ENCODE results near the gene NHSL1. TPM values are rescaled to one million over a fixed set of nuclear protein-coding genes. Genes with fewer than 3 reads are reported as not detected.

The NHSL1 gene
- total RNA-seq, 1 donor from 2014 or later = 33.5 TPM

DNA sequence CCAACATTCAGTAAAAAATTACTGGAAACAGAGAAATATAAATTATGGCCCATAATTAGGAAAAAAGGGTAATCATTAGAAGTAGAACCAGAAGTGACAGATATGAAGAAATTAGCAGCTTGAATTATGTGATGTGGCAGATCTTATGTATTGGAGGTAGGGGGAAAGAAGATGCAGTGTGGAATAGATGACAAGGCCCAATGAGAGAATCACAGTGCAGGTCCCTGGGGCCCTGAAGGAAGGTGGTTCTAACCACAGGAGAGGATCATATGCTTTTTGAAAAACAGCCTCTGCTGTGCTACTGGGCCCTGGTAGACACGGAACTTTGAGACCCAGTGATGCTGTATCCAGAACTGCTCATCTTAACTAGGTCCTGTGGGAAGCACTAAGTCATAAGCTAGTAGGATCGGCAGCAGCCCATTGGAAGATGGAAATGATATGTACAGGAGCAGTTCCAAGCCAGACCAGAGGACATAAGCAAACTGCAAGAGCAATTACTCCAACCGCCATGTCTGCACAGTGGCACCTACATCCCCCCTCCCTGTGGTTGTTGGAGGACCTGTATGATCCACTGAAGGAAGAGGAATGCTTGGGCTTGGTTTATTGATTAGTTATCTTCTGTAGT, 81.1 kb downstream of the NHSL1 start:
- no peaks in the 10 kb centered on the region for H3K9me3 ChIP-seq (ENCODE audit: insufficient read depth, low read depth, low read length)
- Mint-ChIP-seq H3K9me3 (ENCODE audit: unreplicated experiment) (no peaks in the 10 kb centered on the region), H3K4me3 (ENCODE audit: unreplicated experiment) (no peak overlapping the region), H3K27ac (ENCODE audit: unreplicated experiment) (no peak overlapping the region), H3K27me3 (ENCODE audit: low read depth, unreplicated experiment) (no peaks in the 10 kb centered on the region), H3K4me1 (ENCODE audit: low read depth, unreplicated experiment) (no peaks in the 10 kb centered on the region), H3K36me3 (ENCODE audit: low read depth, unreplicated experiment) (peaks cover 16% of the 10 kb centered on the region)
- H3K4me3 ChIP-seq (ENCODE audit: insufficient read depth, low read depth, low read length) = no peak overlapping the region
- no peaks in the 10 kb centered on the region for H3K79me2 ChIP-seq (ENCODE audit: insufficient read depth, low read length)
- H3K27me3 ChIP-seq (ENCODE audit: insufficient read depth, low read length) = no peaks in the 10 kb centered on the region
- H3K4me1 ChIP-seq (ENCODE audit: insufficient read depth, low read length) = no peaks in the 10 kb centered on the region
- H3K27ac ChIP-seq (ENCODE audit: low read depth, low read length) = no peak overlapping the region
- no peak overlapping the region for H2AFZ ChIP-seq (ENCODE audit: low read depth, low read length)
- H3K4me2 ChIP-seq (ENCODE audit: low read length) = no peak overlapping the region
- FAIRE-seq (no peak), DNase-seq (ENCODE audit: low read depth) (no peak)
- peaks cover 10% of the 10 kb centered on the region for H3K36me3 ChIP-seq (ENCODE audit: insufficient read depth, low read length)
- H4K20me1 ChIP-seq (ENCODE audit: insufficient read depth, low read length) = no peaks in the 10 kb centered on the region
- TF ChIP-seq, protein P1, sequence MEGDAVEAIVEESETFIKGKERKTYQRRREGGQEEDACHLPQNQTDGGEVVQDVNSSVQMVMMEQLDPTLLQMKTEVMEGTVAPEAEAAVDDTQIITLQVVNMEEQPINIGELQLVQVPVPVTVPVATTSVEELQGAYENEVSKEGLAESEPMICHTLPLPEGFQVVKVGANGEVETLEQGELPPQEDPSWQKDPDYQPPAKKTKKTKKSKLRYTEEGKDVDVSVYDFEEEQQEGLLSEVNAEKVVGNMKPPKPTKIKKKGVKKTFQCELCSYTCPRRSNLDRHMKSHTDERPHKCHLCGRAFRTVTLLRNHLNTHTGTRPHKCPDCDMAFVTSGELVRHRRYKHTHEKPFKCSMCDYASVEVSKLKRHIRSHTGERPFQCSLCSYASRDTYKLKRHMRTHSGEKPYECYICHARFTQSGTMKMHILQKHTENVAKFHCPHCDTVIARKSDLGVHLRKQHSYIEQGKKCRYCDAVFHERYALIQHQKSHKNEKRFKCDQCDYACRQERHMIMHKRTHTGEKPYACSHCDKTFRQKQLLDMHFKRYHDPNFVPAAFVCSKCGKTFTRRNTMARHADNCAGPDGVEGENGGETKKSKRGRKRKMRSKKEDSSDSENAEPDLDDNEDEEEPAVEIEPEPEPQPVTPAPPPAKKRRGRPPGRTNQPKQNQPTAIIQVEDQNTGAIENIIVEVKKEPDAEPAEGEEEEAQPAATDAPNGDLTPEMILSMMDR (IDR thresholded peaks at IDR 0.05; ENCODE audit: insufficient read depth, low read depth, low read length) = no peak
- TF ChIP-seq EZH2 (IDR thresholded peaks at IDR 0.05; ENCODE audit: insufficient read depth, low read length) = no peak
- H3K9ac ChIP-seq (ENCODE audit: low read length) = no peak overlapping the region

DNA sequence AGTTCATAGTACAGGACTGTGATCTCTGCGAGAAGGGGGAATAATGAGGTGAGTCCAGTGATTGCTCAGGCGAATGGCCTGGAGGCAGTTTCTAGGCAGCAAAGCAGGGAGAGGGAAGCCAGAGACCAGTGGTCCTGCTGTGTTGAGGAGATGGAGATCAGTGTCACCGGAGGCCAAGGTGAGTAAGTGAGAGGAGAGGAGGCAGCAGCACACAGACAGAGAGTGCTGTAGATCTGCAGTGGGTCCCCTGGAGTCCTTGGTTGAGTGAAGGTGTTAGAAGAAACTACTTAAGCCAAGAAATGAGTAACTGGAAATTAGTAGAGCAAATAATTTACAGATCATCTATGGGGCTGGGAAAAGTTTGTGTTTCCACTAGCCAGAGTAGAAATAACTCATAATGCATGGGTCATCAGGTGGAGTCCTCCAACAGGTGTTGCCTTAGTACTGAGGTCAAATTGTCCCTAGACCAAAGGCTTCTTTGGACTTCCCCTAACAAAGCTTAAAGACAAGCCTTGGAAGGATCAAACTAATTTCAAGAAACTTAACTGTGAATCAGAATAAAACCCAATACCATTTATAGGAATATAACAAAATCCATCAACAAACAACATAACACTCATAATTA, 81.7 kb downstream of the NHSL1 start:
- DNase-seq (ENCODE audit: low read depth) = no peak
- peaks cover 22% of the 10 kb centered on the region for H3K36me3 Mint-ChIP-seq (ENCODE audit: low read depth, unreplicated experiment)
- H3K27me3 Mint-ChIP-seq (ENCODE audit: low read depth, unreplicated experiment) = no peaks in the 10 kb centered on the region
- H3K27ac ChIP-seq (ENCODE audit: low read depth, low read length) = no peak overlapping the region
- no peaks in the 10 kb centered on the region for H3K9me3 Mint-ChIP-seq (ENCODE audit: unreplicated experiment)
- no peak for TF ChIP-seq EZH2 (IDR thresholded peaks at IDR 0.05; ENCODE audit: insufficient read depth, low read length)
- TF ChIP-seq, protein P1 (IDR thresholded peaks at IDR 0.05; ENCODE audit: insufficient read depth, low read depth, low read length) = no peak
- no peaks in the 10 kb centered on the region for H3K9me3 ChIP-seq (ENCODE audit: insufficient read depth, low read depth, low read length)
- FAIRE-seq = no peak
- H2AFZ ChIP-seq (ENCODE audit: low read depth, low read length) = no peak overlapping the region
- no peak overlapping the region for H3K27ac Mint-ChIP-seq (ENCODE audit: unreplicated experiment)
- no peak overlapping the region for H3K9ac ChIP-seq (ENCODE audit: low read length)
- no peak overlapping the region for H3K4me3 ChIP-seq (ENCODE audit: insufficient read depth, low read depth, low read length)
- no peaks in the 10 kb centered on the region for H4K20me1 ChIP-seq (ENCODE audit: insufficient read depth, low read length)
- H3K36me3 ChIP-seq (ENCODE audit: insufficient read depth, low read length) = peaks cover 13% of the 10 kb centered on the region
- H3K4me3 Mint-ChIP-seq (ENCODE audit: unreplicated experiment) = no peak overlapping the region
- no peaks in the 10 kb centered on the region for H3K79me2 ChIP-seq (ENCODE audit: insufficient read depth, low read length)
- H3K27me3 ChIP-seq (ENCODE audit: insufficient read depth, low read length) = no peaks in the 10 kb centered on the region
- H3K4me1 Mint-ChIP-seq (ENCODE audit: low read depth, unreplicated experiment) = no peaks in the 10 kb centered on the region
- H3K4me2 ChIP-seq (ENCODE audit: low read length) = no peak overlapping the region
- no peaks in the 10 kb centered on the region for H3K4me1 ChIP-seq (ENCODE audit: insufficient read depth, low read length)

DNA sequence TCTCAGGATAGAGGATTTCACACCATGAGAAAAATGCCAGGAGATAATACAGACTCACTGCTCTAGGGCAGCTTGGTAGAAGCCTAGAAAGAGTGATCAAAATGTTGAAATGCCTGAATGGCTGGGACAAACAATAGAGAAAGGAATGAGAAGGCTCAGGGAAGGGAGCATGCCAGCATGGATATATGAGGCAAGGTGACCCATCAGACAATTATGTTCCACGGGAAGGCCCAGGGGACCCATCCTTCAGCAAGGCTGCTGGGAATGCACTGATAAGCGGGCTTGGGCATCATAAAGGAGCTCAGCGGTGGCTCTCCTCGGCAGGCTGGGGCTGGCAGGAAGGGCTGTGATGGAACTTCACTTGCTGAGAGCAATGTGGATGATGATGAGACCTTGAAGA, 83.1 kb downstream of the NHSL1 start:
- DNase-seq (ENCODE audit: low read depth) = no peak
- H3K4me3 Mint-ChIP-seq (ENCODE audit: unreplicated experiment) = no peak overlapping the region
- H3K4me1 Mint-ChIP-seq (ENCODE audit: low read depth, unreplicated experiment) = peaks cover 7% of the 10 kb centered on the region
- FAIRE-seq = no peak
- no peaks in the 10 kb centered on the region for H3K9me3 ChIP-seq (ENCODE audit: insufficient read depth, low read depth, low read length)
- H3K36me3 Mint-ChIP-seq (ENCODE audit: low read depth, unreplicated experiment) = peaks cover 26% of the 10 kb centered on the region
- no peak overlapping the region for H3K27ac Mint-ChIP-seq (ENCODE audit: unreplicated experiment)
- no peak overlapping the region for H3K4me3 ChIP-seq (ENCODE audit: insufficient read depth, low read depth, low read length)
- no peaks in the 10 kb centered on the region for H4K20me1 ChIP-seq (ENCODE audit: insufficient read depth, low read length)
- no peaks in the 10 kb centered on the region for H3K79me2 ChIP-seq (ENCODE audit: insufficient read depth, low read length)
- H3K9ac ChIP-seq (ENCODE audit: low read length) = no peak overlapping the region
- no peaks in the 10 kb centered on the region for H3K27me3 ChIP-seq (ENCODE audit: insufficient read depth, low read length)
- H2AFZ ChIP-seq (ENCODE audit: low read depth, low read length) = no peak overlapping the region
- H3K9me3 Mint-ChIP-seq (ENCODE audit: unreplicated experiment) = no peaks in the 10 kb centered on the region
- no peak overlapping the region for H3K27ac ChIP-seq (ENCODE audit: low read depth, low read length)
- no peak overlapping the region for H3K4me2 ChIP-seq (ENCODE audit: low read length)
- peaks cover 6% of the 10 kb centered on the region for H3K4me1 ChIP-seq (ENCODE audit: insufficient read depth, low read length)
- H3K36me3 ChIP-seq (ENCODE audit: insufficient read depth, low read length) = peaks cover 15% of the 10 kb centered on the region
- H3K27me3 Mint-ChIP-seq (ENCODE audit: low read depth, unreplicated experiment) = no peaks in the 10 kb centered on the region
- TF ChIP-seq, protein P1 (IDR thresholded peaks at IDR 0.05; ENCODE audit: insufficient read depth, low read depth, low read length) = no peak
- TF ChIP-seq EZH2 (IDR thresholded peaks at IDR 0.05; ENCODE audit: insufficient read depth, low read length) = no peak

Measured in astrocyte (in vitro differentiated cells and primary cell).